HepG2 (cell line): ENCODE results near the gene KCNK5. TPM values are rescaled to one million over a fixed set of nuclear protein-coding genes. Genes with fewer than 3 reads are reported as not detected.
A peak's percentile ranks its signal among the peaks of the same experiment; 100 is the strongest.

Source experiments
- ATAC-seq: fragments of 200-7000 bp; cut with Tn5 transposase; 3 replicates; pipeline ENCODE4 v1.9.1; 2020; ENCODE audit warnings: mild to moderate bottlenecking, moderate library complexity
- BruUV-seq: library from RNA; stranded (reverse); fragments of 400-500 nt; replicated peaks from 2 replicates; lab custom pipeline; 2021; lab: Mats Ljungman, UMichigan
- CTCF ChIA-PET: fragments of 300-600 bp; formaldehyde crosslinking; extraction: SDS; loops from one replicate; lab custom pipeline; 2021; ENCODE audit warnings: low total read pairs, inconsistent platforms, low intra/inter-chr PET ratio; lab: Yijun Ruan, JAX
- POLR2A ChIA-PET: fragments of 350-600 bp; sonication (Branson Sonifier 250); formaldehyde crosslinking; loops from one replicate; lab custom pipeline; 2020; ENCODE audit warnings: antibody characterized with exemption, inconsistent platforms; lab: Yijun Ruan, JAX
- DNase-seq: peaks from one replicate; pipeline ENCODE4 v3.0.0-alpha.2; 2015; ENCODE audit warnings: low spot score
- FAIRE-seq: peaks from 3 replicates; lab custom pipeline; 2011; peaks lifted over from hg19 to GRCh38; lab: Jason Lieb, UNC
- H2AFZ ChIP-seq: one replicate; pipeline ENCODE4 v1.6.1; 2011; ENCODE audit warnings: low read length, inconsistent platforms
- H3K27ac ChIP-seq: fragments of 300-600 bp; 3 replicates; pipeline ENCODE4 v1.8.0; 2011; ENCODE audit warnings: mixed run types, mild to moderate bottlenecking, mixed read lengths, low read length, inconsistent platforms; ENCODE audit not compliant: insufficient read depth; ENCODE audit errors: extremely low read length
- H3K27me3 ChIP-seq, 2 experiments: fragments of 200-600 bp in 1 of 2; 2 replicates in 1 of 2; 3 replicates in 1 of 2; pipeline versions ENCODE4 v1.6.0 to v1.8.0; 2011; ENCODE audit warnings: low read length in 2 of 2, mild to moderate bottlenecking in 2 of 2, moderate library complexity in 2 of 2, inconsistent platforms in 1 of 2; ENCODE audit not compliant: insufficient read depth in 2 of 2, control insufficient read depth in 1 of 2
- H3K36me3 ChIP-seq, 2 experiments: fragments of 200-600 bp in 1 of 2; replicated peaks in 1 of 2; 2 replicates in 1 of 2; 3 replicates in 1 of 2; pipeline versions ENCODE4 v1.5.1 to v1.8.0; 2011; ENCODE audit warnings: low read length in 2 of 2, inconsistent platforms in 1 of 2; ENCODE audit not compliant: insufficient read depth in 2 of 2, control insufficient read depth in 1 of 2
- H3K4me1 ChIP-seq: 2 replicates; pipeline ENCODE4 v1.5.1; 2012; ENCODE audit warnings: low read length, inconsistent platforms; ENCODE audit not compliant: insufficient read depth
- H3K4me2 ChIP-seq: 2 replicates; pipeline ENCODE4 v1.6.0; 2011; ENCODE audit warnings: low read depth, low read length, inconsistent platforms
- H3K4me3 ChIP-seq, 3 experiments: fragments of 200-600 bp in 1 of 3; sonication (generic), shearing (Covaris generic) in 1 of 3; replicated peaks in 1 of 3; 2 replicates each; pipeline ENCODE4 v1.5.1; 2011 to 2016; ENCODE audit warnings: low read length in 3 of 3, inconsistent platforms in 2 of 3, low read depth in 2 of 3, mild to moderate bottlenecking in 2 of 3, control low read depth in 1 of 3, mixed read lengths in 1 of 3; ENCODE audit not compliant: insufficient read depth in 1 of 3
- H3K79me2 ChIP-seq: one replicate; pipeline ENCODE4 v1.6.1; 2011; ENCODE audit warnings: low read length, inconsistent platforms; ENCODE audit not compliant: insufficient read depth
- H3K9ac ChIP-seq: 2 replicates; pipeline ENCODE4 v1.6.0; 2011; ENCODE audit warnings: mild to moderate bottlenecking, low read depth, low read length, inconsistent platforms; ENCODE audit not compliant: insufficient read depth
- H3K9me3 ChIP-seq: 2 replicates; pipeline ENCODE4 v1.5.1; 2012; ENCODE audit warnings: mild to moderate bottlenecking, low read length
- H4K20me1 ChIP-seq: 2 replicates; pipeline ENCODE4 v1.6.0; 2011; ENCODE audit warnings: inconsistent platforms, mild to moderate bottlenecking, low read length, moderate library complexity; ENCODE audit not compliant: insufficient read depth
- MAFF ChIP-seq: IDR thresholded peaks from 2 replicates; pipeline ENCODE4 v1.6.1; 2011; ENCODE audit warnings: low read depth, low read length, improper control_type of control experiment
- MAFK ChIP-seq, 2 experiments: IDR thresholded peaks in 1 of 2; conservative IDR thresholded peaks in 1 of 2; 2 replicates each; pipeline ENCODE4 v1.6.1; 2011; ENCODE audit warnings: improper control_type of control experiment in 2 of 2, low read length in 2 of 2
- NRL ChIP-seq: sonication (generic); formaldehyde crosslinking; IDR thresholded peaks from 2 replicates; pipeline ENCODE4 v1.5.0; 2020; ENCODE audit warnings: missing genetic modification reagents, mild to moderate bottlenecking, moderate library complexity, borderline replicate concordance
- ZNF547 ChIP-seq: sonication (generic); formaldehyde crosslinking; IDR thresholded peaks from 2 replicates; pipeline ENCODE4 v1.5.1; 2020; ENCODE audit warnings: mild to moderate bottlenecking, missing genetic modification reagents
- ZNF768 ChIP-seq: sonication (generic); formaldehyde crosslinking; IDR thresholded peaks from 2 replicates; pipeline ENCODE4 v1.4.0; 2020; ENCODE audit warnings: missing genetic modification reagents
- WGBS: methylation state at CpG from one replicate; pipeline ENCODE4 v1.1.6; 2017; ENCODE audit warnings: low lambda C conversion rate; 5-methylcytosine and 5-hydroxymethylcytosine counted together
- in situ Hi-C: cut with HindIII; loops from 2 replicates; pipeline ENCODE4 v1.10.0; 2017; ENCODE audit warnings: low pct_unique_long_range_greater_than_20kb; ENCODE audit not compliant: extremely low pct_ligation_motif_present
- intact Hi-C: fragments of 100-400 bp; cut with micrococcal nuclease; formaldehyde crosslinking; loops from one replicate; pipeline ENCODE4 v1.10.0; 2022; ENCODE audit not compliant: unreplicated experiment
- polyA plus RNA-seq, 8 experiments: library from polyadenylated mRNA; depleted of rRNA in 3 of 8; stranded (reverse) in 7 of 8; unstranded in 1 of 8; fragments of >200 nt; fragmentation: Illumina TruSeq in 4 of 8; extraction: Trizol in 4 of 8; gene quantifications; 2 replicates each; pipeline versions ENCODE4 v1.2.1 to v1.2.3, GENCODE V29; 2011 to 2016; ENCODE audit warnings: low read depth in 4 of 8, missing spikeins in 1 of 8, mixed read lengths in 1 of 8; ENCODE audit not compliant: insufficient read depth in 1 of 8
- total RNA-seq, 5 experiments: library from RNA; depleted of rRNA; stranded (reverse); fragments of >200 nt; fragmentation: Illumina TruSeq; extraction: Trizol; gene quantifications; 2 replicates each; pipeline ENCODE4 v1.2.3, GENCODE V29; 2016; ENCODE audit warnings: low read depth in 1 of 5
- TF ChIP-seq, protein P1 (sequence below): IDR thresholded peaks from 2 replicates; pipeline ENCODE4 v1.6.1; 2016; ENCODE audit warnings: control low read depth

KCNK5 gene
- total and polyA plus RNA-seq, 2 of the 13 experiments (the other 11 are each of a cell fraction or from before 2014, with no cell fraction given) = 0.04 TPM; not detected in 1

GRCh38 chr6:39214846-39215639, 14.2 kb downstream of the KCNK5 start:
- Histone ChIP-seq H2AFZ (no peak overlapping the region), H3K4me1 (no peaks in the 10 kb centered on the region), H3K4me3 (no peak overlapping the region), H3K27me3 (peaks cover 0 to 1% of the 10 kb centered on the region in 2 experiments; a peak in 1 of 5 replicates), H4K20me1 (no peaks in the 10 kb centered on the region), H3K9ac (no peak overlapping the region), H3K36me3 (no peaks in the 10 kb centered on the region), H3K4me2 (no peak overlapping the region), H3K27ac (no peak overlapping the region), H3K9me3 (no peaks in the 10 kb centered on the region), H3K79me2 (no peaks in the 10 kb centered on the region)
- POLR2A ChIA-PET = no interaction called here
- in situ Hi-C loops = no loop called here
- intact Hi-C loops = no loop called here
- DNase-seq = no peak
- BruUV-seq = no TSS peak
- WGBS = 13% methylated on average over 9 of the region's 10 CpGs
- FAIRE-seq = no peak
- TF ChIP-seq ZNF547 (CRISPR knock-in tag) (no peak), MAFK (conservative IDR thresholded peaks at IDR 0.05 in 1 of 2, IDR thresholded peaks at IDR 0.05 in 1 of 2; ENCODE audit: low read length in 2 of 2) (peak in 1 of 2 experiments; percentile 63; a peak in 3 of 4 replicates), ZNF768 (CRISPR knock-in tag) (peak; percentile 81), NRL (no peak), MAFF (peak; percentile 40)
- TF ChIP-seq, protein P1, sequence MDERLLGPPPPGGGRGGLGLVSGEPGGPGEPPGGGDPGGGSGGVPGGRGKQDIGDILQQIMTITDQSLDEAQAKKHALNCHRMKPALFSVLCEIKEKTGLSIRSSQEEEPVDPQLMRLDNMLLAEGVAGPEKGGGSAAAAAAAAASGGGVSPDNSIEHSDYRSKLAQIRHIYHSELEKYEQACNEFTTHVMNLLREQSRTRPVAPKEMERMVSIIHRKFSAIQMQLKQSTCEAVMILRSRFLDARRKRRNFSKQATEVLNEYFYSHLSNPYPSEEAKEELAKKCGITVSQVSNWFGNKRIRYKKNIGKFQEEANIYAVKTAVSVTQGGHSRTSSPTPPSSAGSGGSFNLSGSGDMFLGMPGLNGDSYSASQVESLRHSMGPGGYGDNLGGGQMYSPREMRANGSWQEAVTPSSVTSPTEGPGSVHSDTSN (CRISPR knock-in tag) = no peak
- no peak for ATAC-seq
- CTCF ChIA-PET = no interaction called here
